Upper lobe of left lung (tissue), 6 donors: Measurements from ENCODE around the gene KCNAB2. TPM values are rescaled to one million over a fixed set of nuclear protein-coding genes. Genes with fewer than 3 reads are reported as not detected.

ENCODE experiments used
- ATAC-seq, 2 donors: fragments of 200-7000 bp; cut with Tn5 transposase; one replicate each; pipeline ENCODE4 v1.9.1; 2022; ENCODE audit warnings: mild to moderate bottlenecking in 2 of 2, moderate library complexity in 2 of 2; ENCODE audit not compliant: low FRiP score in 2 of 2
- DNase-seq, 2 donors: peaks; one replicate each; pipeline ENCODE4 v3.0.0-alpha.2; 2019 to 2020
- H3K27ac ChIP-seq, 4 donors: fragments of 200-600 bp; sonication (generic); one replicate each; pipeline ENCODE4 v1.5.1; 2016 to 2019
- H3K27me3 ChIP-seq, 4 donors: fragments of 200-600 bp; sonication (generic); one replicate each; pipeline ENCODE4 v1.5.1; 2017 to 2019
- H3K36me3 ChIP-seq, 4 donors: fragments of 200-600 bp; sonication (generic); one replicate each; pipeline ENCODE4 v1.5.1; 2016 to 2019
- H3K4me1 ChIP-seq, 4 donors: fragments of 200-600 bp; sonication (generic); one replicate each; pipeline ENCODE4 v1.5.1; 2018 to 2019
- H3K4me3 ChIP-seq, 4 donors: fragments of 200-600 bp; sonication (generic); one replicate each; pipeline ENCODE4 v1.5.1; 2017 to 2019; ENCODE audit warnings: mild to moderate bottlenecking in 2 of 4, moderate library complexity in 1 of 4
- H3K9me3 ChIP-seq, 4 donors: fragments of 200-600 bp; sonication (generic); one replicate each; pipeline ENCODE4 v1.5.1; 2018 to 2019
- CTCF ChIP-seq, 6 experiments: fragments of 450-650 bp in 4 of 6; fragments of 200-600 bp in 2 of 6; sonication (generic) in 2 of 6; IDR thresholded peaks; one replicate each; pipeline ENCODE4 v1.5.1; 2016 to 2019; ENCODE audit warnings: antibody characterized with exemption in 6 of 6
- EP300 ChIP-seq, 4 donors: sonication (generic); formaldehyde crosslinking; IDR thresholded peaks; one replicate each; pipeline ENCODE4 v1.5.1; 2017; ENCODE audit warnings: antibody characterized with exemption in 4 of 4, control low read depth in 2 of 4
- POLR2A ChIP-seq, 4 donors: fragments of 450-650 bp; IDR thresholded peaks; one replicate each; pipeline ENCODE4 v1.5.1; 2016 to 2017; ENCODE audit warnings: antibody characterized with exemption in 4 of 4, mild to moderate bottlenecking in 2 of 4
- POLR2AphosphoS5 ChIP-seq, 2 donors: sonication (generic); formaldehyde crosslinking; IDR thresholded peaks; one replicate each; pipeline ENCODE4 v1.5.1; 2017; ENCODE audit warnings: antibody characterized with exemption in 2 of 2
- WGBS, 2 donors: methylation state at CpG; one replicate each; pipeline ENCODE4 v1.1.5; 2017 to 2018; 5-methylcytosine and 5-hydroxymethylcytosine counted together
- total RNA-seq, 6 donors: library from RNA; depleted of rRNA in 4 of 6; stranded (reverse); fragments of >200 nt in 4 of 6; gene quantifications; one replicate each; pipeline versions ENCODE4 v1.1.0 to v1.2.1, GENCODE V29; 2016 to 2021
- donor health status: DM: no; HTN: no; CAD: no; lungs with moderate emphysema.
- donor health status: DM: no; HTN: yes; CAD: no; lungs with severe emphysema.

KCNAB2 gene
- total RNA-seq: 100 to 1,000 TPM in 3 of 6 donors, 10 to 100 TPM in 3; 36.9 to 129 (median 97.8) TPM

- no peaks in the 10 kb centered on the region for H3K9me3 ChIP-seq
- no peak for TF ChIP-seq POLR2A (IDR thresholded peaks at IDR 0.05)
- no peak for TF ChIP-seq POLR2AphosphoS5 (IDR thresholded peaks at IDR 0.05)
- TF ChIP-seq EP300 (IDR thresholded peaks at IDR 0.05): no peak
- no peak for TF ChIP-seq CTCF (IDR thresholded peaks at IDR 0.05)
- DNase-seq (no peak), ATAC-seq (no peak)
- H3K27me3 ChIP-seq: no peaks in the 10 kb centered on the region
- H3K36me3 ChIP-seq: peaks cover 0 to 14% (median 5%) of the 10 kb centered on the region in 4 donors
- no peaks in the 10 kb centered on the region for H3K4me1 ChIP-seq
- H3K4me3 ChIP-seq: no peak within 1 kb of the TSS
- WGBS, 2 donors: 61 to 67% methylated on average over 12 to 15 of the region's 15 CpGs
- H3K27ac ChIP-seq: no peak within 1 kb of the TSS
Measured at GRCh38 chr1:6045561-6045960, at the start of gene KCNAB2. TSS of gene KCNAB2 (plus strand) at chr1:6045888. CDS start at chr1:6051537, 5,649 bp downstream.

- ATAC-seq (no peak), DNase-seq (no peak)
- Histone ChIP-seq H3K27me3 (peaks cover 0 to 5% (median 0%) of the 10 kb centered on the region in 4 donors), H3K4me1 (peaks cover 9 to 29% (median 21%) of the 10 kb centered on the region in 4 donors), H3K9me3 (no peaks in the 10 kb centered on the region), H3K27ac (no peak overlapping the region), H3K4me3 (no peak overlapping the region), H3K36me3 (no peaks in the 10 kb centered on the region)
- TF ChIP-seq CTCF (IDR thresholded peaks at IDR 0.05) (no peak), POLR2A (IDR thresholded peaks at IDR 0.05) (no peak), EP300 (IDR thresholded peaks at IDR 0.05) (no peak), POLR2AphosphoS5 (IDR thresholded peaks at IDR 0.05) (no peak)
- 89 to 90% methylated on average over 16 of the region's 16 CpGs for WGBS, 2 donors
Measured at GRCh38 chr1:5996641-5997270, 48.9 kb upstream of the KCNAB2 start.

- 68 to 73% methylated on average over 5 of the region's 5 CpGs for WGBS, 2 donors
- peaks cover 0 to 5% (median 0%) of the 10 kb centered on the region in 4 donors for H3K27me3 ChIP-seq
- no peaks in the 10 kb centered on the region for H3K36me3 ChIP-seq
- DNase-seq: no peak
- H3K4me1 ChIP-seq: peaks cover 9 to 29% (median 21%) of the 10 kb centered on the region in 4 donors
- H3K27ac ChIP-seq: no peak overlapping the region
- no peak overlapping the region for H3K4me3 ChIP-seq
- no peak for ATAC-seq
- no peak for TF ChIP-seq CTCF (IDR thresholded peaks at IDR 0.05)
- no peak for TF ChIP-seq POLR2A (IDR thresholded peaks at IDR 0.05)
- TF ChIP-seq EP300 (IDR thresholded peaks at IDR 0.05): no peak
- no peak for TF ChIP-seq POLR2AphosphoS5 (IDR thresholded peaks at IDR 0.05)
- H3K9me3 ChIP-seq: no peaks in the 10 kb centered on the region
Measured at GRCh38 chr1:5997316-5997715, 48.4 kb upstream of the KCNAB2 start.

GRCh38 chr1:5998051-5998905 is 47.4 kb upstream of the KCNAB2 start:
- no peak for TF ChIP-seq POLR2AphosphoS5 (IDR thresholded peaks at IDR 0.05)
- no peak for TF ChIP-seq EP300 (IDR thresholded peaks at IDR 0.05)
- no peak for TF ChIP-seq CTCF (IDR thresholded peaks at IDR 0.05)
- no peak for TF ChIP-seq POLR2A (IDR thresholded peaks at IDR 0.05)
- peak in 1 of 2 donors; percentile 17 for DNase-seq
- H3K27me3 ChIP-seq: peaks cover 0 to 3% (median 0%) of the 10 kb centered on the region in 4 donors
- H3K4me3 ChIP-seq: no peak overlapping the region
- H3K27ac ChIP-seq: no peak overlapping the region
- H3K4me1 ChIP-seq: peaks cover 5 to 22% (median 16%) of the 10 kb centered on the region in 4 donors
- no peak for ATAC-seq
- H3K9me3 ChIP-seq: no peaks in the 10 kb centered on the region
- WGBS, 2 donors: 90 to 96% methylated on average over 11 to 12 of the region's 12 CpGs
- H3K36me3 ChIP-seq: no peaks in the 10 kb centered on the region
